ENCODE results near the gene LPCAT2. TPM values are rescaled to one million over a fixed set of nuclear protein-coding genes. Genes with fewer than 3 reads are reported as not detected.
A peak's percentile ranks its signal among the peaks of the same experiment; 100 is the strongest.

Gene LPCAT2
- 11.3 TPM for total RNA-seq

GRCh38 chr16:55508941-55509931 is at the start of gene LPCAT2:
LPCAT2 (plus strand) TSS chr16:55509072; CDS start chr16:55509182, 110 bp downstream.
- no peaks in the 10 kb centered on the region for H3K27me3 ChIP-seq
- H3K4me3 ChIP-seq: peak within 1 kb of the TSS; percentile 67 to 71
- peak within 1 kb of the TSS; percentile 71 for H3K27ac ChIP-seq
- peaks cover 0 to 19% of the 10 kb centered on the region in 2 donors for H3K36me3 ChIP-seq
- no peaks in the 10 kb centered on the region for H3K9me3 ChIP-seq
- DNase-seq (ENCODE audit: extremely low spot score in 2 of 2): peak in 1 of 2 donors; percentile 92
- peaks cover 13% of the 10 kb centered on the region for H3K4me1 ChIP-seq
- intact Hi-C loops (cut with DNase I): no loop called here
- TF ChIP-seq, protein P1, sequence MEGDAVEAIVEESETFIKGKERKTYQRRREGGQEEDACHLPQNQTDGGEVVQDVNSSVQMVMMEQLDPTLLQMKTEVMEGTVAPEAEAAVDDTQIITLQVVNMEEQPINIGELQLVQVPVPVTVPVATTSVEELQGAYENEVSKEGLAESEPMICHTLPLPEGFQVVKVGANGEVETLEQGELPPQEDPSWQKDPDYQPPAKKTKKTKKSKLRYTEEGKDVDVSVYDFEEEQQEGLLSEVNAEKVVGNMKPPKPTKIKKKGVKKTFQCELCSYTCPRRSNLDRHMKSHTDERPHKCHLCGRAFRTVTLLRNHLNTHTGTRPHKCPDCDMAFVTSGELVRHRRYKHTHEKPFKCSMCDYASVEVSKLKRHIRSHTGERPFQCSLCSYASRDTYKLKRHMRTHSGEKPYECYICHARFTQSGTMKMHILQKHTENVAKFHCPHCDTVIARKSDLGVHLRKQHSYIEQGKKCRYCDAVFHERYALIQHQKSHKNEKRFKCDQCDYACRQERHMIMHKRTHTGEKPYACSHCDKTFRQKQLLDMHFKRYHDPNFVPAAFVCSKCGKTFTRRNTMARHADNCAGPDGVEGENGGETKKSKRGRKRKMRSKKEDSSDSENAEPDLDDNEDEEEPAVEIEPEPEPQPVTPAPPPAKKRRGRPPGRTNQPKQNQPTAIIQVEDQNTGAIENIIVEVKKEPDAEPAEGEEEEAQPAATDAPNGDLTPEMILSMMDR (IDR thresholded peaks at IDR 0.05): no peak
- TF ChIP-seq POLR2AphosphoS5 (IDR thresholded peaks at IDR 0.05; ENCODE audit: insufficient read depth in 1 of 2, low read depth in 1 of 2): peak; percentile 51 to 96
- peak in 1 of 2 donors; percentile 80 for TF ChIP-seq POLR2A (IDR thresholded peaks at IDR 0.05)

DNA sequence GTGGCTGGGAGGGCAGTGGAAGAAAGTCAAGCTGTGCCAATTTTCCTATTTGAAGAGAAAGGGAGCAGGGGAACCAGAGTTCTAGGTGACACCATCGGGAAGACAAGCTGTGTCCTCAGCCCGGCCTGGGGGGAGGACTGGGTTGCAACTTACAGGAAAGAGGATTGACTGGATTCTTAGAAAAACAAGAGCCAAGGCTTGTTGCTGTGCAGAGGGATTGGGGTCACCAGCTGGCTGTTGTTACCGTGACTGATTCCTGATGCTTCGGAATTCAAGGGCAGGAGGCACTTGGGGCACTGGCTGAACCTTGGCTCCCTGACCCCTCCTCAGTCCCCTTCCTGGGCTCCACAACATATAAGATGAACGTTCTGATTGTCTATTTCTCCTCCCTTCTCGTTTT is 46.6 kb upstream of the LPCAT2 start:
- no peaks in the 10 kb centered on the region for H3K27me3 ChIP-seq
- H3K27ac ChIP-seq: no peak overlapping the region
- intact Hi-C loops (cut with DNase I): loop anchor here (10.0 kb wide), 1 partner anchor 383 kb away; no protein-coding TSS in a partner anchor
- TF ChIP-seq, protein P1 (IDR thresholded peaks at IDR 0.05): no peak
- TF ChIP-seq POLR2AphosphoS5 (IDR thresholded peaks at IDR 0.05; ENCODE audit: insufficient read depth in 1 of 2, low read depth in 1 of 2) (no peak), POLR2A (IDR thresholded peaks at IDR 0.05) (no peak)
- no peaks in the 10 kb centered on the region for H3K4me1 ChIP-seq
- H3K9me3 ChIP-seq: no peaks in the 10 kb centered on the region
- no peak overlapping the region for H3K4me3 ChIP-seq
- DNase-seq (ENCODE audit: extremely low spot score in 2 of 2): no peak
- H3K36me3 ChIP-seq: no peaks in the 10 kb centered on the region

GRCh38 chr16:55464375-55464774 is 44.5 kb upstream of the LPCAT2 start:
- TF ChIP-seq POLR2A (IDR thresholded peaks at IDR 0.05) (no peak), POLR2AphosphoS5 (IDR thresholded peaks at IDR 0.05; ENCODE audit: insufficient read depth in 1 of 2, low read depth in 1 of 2) (no peak)
- TF ChIP-seq, protein P1 (IDR thresholded peaks at IDR 0.05): no peak
- H3K4me3 ChIP-seq: no peak overlapping the region
- DNase-seq (ENCODE audit: extremely low spot score in 2 of 2): no peak
- H3K27me3 ChIP-seq: no peaks in the 10 kb centered on the region
- no peaks in the 10 kb centered on the region for H3K4me1 ChIP-seq
- no peak overlapping the region for H3K27ac ChIP-seq
- intact Hi-C loops (cut with DNase I): loop anchor here (2.0 to 10.0 kb wide), 2 partner anchors 78 to 380 kb away; no protein-coding TSS in a partner anchor
- no peaks in the 10 kb centered on the region for H3K9me3 ChIP-seq
- no peaks in the 10 kb centered on the region for H3K36me3 ChIP-seq

DNA sequence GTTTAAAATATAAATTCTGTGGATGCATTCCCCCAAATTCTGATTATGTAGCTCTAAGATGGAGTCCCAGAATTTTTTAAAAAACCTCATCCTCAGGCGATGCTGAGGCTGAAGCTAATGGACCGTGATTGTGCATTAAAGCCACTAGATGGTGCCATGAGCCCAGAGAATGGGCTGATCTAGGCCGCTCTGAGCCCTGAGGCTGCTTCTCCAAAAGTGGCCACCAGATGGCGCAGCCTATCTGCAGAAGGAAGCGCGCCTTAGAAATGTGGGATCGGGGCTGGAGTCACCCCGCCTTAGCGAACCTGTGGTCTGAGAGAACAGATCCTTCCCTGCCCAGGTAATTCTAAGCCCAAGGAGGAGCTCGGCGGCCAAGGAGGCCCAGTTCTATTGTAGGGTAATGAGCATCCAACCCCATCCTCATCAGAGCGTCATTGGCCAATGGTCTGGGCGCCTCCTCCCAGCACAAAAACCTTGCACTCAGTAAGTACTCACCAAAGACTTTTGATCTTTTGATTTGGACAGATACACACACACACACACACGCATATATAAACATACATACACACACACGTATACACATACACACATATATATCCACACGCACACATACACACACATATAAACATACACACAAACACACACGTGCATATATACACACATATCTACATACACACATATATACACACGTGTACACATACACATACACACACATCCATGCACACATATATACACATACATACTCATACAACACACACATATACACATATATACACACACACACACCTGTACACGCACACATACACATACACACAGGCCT is 43.6 kb upstream of the LPCAT2 start:
- Histone ChIP-seq H3K4me1 (peaks cover 2% of the 10 kb centered on the region), H3K36me3 (no peaks in the 10 kb centered on the region), H3K27ac (no peak overlapping the region), H3K27me3 (no peaks in the 10 kb centered on the region), H3K9me3 (no peaks in the 10 kb centered on the region), H3K4me3 (no peak overlapping the region)
- peak in 1 of 2 donors; percentile 60 for TF ChIP-seq POLR2AphosphoS5 (IDR thresholded peaks at IDR 0.05; ENCODE audit: insufficient read depth in 1 of 2, low read depth in 1 of 2)
- TF ChIP-seq POLR2A (IDR thresholded peaks at IDR 0.05): no peak
- TF ChIP-seq, protein P1 (IDR thresholded peaks at IDR 0.05): peak; percentile 99 to 100 (median 100)
- intact Hi-C loops (cut with DNase I): loop anchor here (2.0 to 10.0 kb wide), 3 partner anchors 78 to 380 kb away; no protein-coding TSS in a partner anchor
- no peak for DNase-seq (ENCODE audit: extremely low spot score in 2 of 2)

Measured in vagina (tissue), 2 donors.